ENCODE results near the gene SLC35C1. TPM values are rescaled to one million over a fixed set of nuclear protein-coding genes. Genes with fewer than 3 reads are reported as not detected.
A peak's percentile ranks its signal among the peaks of the same experiment; 100 is the strongest.
"Not testable (repeated sequence)": the region's sequence is repeated elsewhere in the genome, so short reads cannot be mapped to it uniquely, and the experiment has no call there.

The SLC35C1 gene
- total RNA-seq, 1 experiment from 2014 or later = 4.8 TPM

GRCh38 chr11:45839204-45839603 is 34.3 kb downstream of the SLC35C1 start:
- H2AFZ ChIP-seq (ENCODE audit: low read length) = no peak overlapping the region
- no peaks in the 10 kb centered on the region for H3K9me3 ChIP-seq (ENCODE audit: low read length)
- no peak overlapping the region for H3K4me3 ChIP-seq (ENCODE audit: low read length)
- no peaks in the 10 kb centered on the region for H3K79me2 ChIP-seq (ENCODE audit: low read length)
- H3K9ac ChIP-seq (ENCODE audit: low read length) = no peak overlapping the region
- no peak overlapping the region for H3K4me2 ChIP-seq (ENCODE audit: low read depth, low read length, poor library complexity, severe bottlenecking)
- no peaks in the 10 kb centered on the region for H3K9me2 ChIP-seq (replicated peaks; ENCODE audit: insufficient read depth, low read length)
- DNase-seq = no peak
- no peak overlapping the region for H3K27ac ChIP-seq (ENCODE audit: low read length)
- peaks cover 4% of the 10 kb centered on the region for H3K4me1 ChIP-seq (ENCODE audit: low read length)
- H3K36me3 ChIP-seq (ENCODE audit: insufficient read depth, low read length) = no peaks in the 10 kb centered on the region
- no peaks in the 10 kb centered on the region for H4K20me1 ChIP-seq (ENCODE audit: insufficient read depth, low read depth, low read length)
- H3K27me3 ChIP-seq (ENCODE audit: low read length) = no peaks in the 10 kb centered on the region

- H3K4me2 ChIP-seq (ENCODE audit: low read depth, low read length, poor library complexity, severe bottlenecking); H3K36me3 ChIP-seq (ENCODE audit: insufficient read depth, low read length); H2AFZ ChIP-seq (ENCODE audit: low read length); H3K9me2 ChIP-seq (replicated peaks; ENCODE audit: insufficient read depth, low read length); DNase-seq; H3K4me3 ChIP-seq (ENCODE audit: low read length); H3K4me1 ChIP-seq (ENCODE audit: low read length); H3K27ac ChIP-seq (ENCODE audit: low read length); H4K20me1 ChIP-seq (ENCODE audit: insufficient read depth, low read depth, low read length); H3K9me3 ChIP-seq (ENCODE audit: low read length); H3K27me3 ChIP-seq (ENCODE audit: low read length); H3K79me2 ChIP-seq (ENCODE audit: low read length); H3K9ac ChIP-seq (ENCODE audit: low read length): not testable (repeated sequence)
Measured at GRCh38 chr11:45840251-45840650, 35.3 kb downstream of the SLC35C1 start.

GRCh38 chr11:45843158-45843924 is 38.4 kb downstream of the SLC35C1 start:
- Histone ChIP-seq H3K9me3 (ENCODE audit: low read length) (no peaks in the 10 kb centered on the region), H3K27ac (ENCODE audit: low read length) (no peak overlapping the region), H3K79me2 (ENCODE audit: low read length) (peaks cover under 1% of the 10 kb centered on the region; the same call in 1 of the 2 replicates), H2AFZ (ENCODE audit: low read length) (peak overlapping the region; percentile 27; the same call in 1 of the 2 replicates), H3K4me2 (ENCODE audit: low read depth, low read length, poor library complexity, severe bottlenecking) (peak overlapping the region; percentile 46), H3K9me2 (replicated peaks; ENCODE audit: insufficient read depth, low read length) (no peaks in the 10 kb centered on the region), H4K20me1 (ENCODE audit: insufficient read depth, low read depth, low read length) (peaks cover 3% of the 10 kb centered on the region), H3K4me1 (ENCODE audit: low read length) (peaks cover 17% of the 10 kb centered on the region), H3K27me3 (ENCODE audit: low read length) (no peaks in the 10 kb centered on the region), H3K4me3 (ENCODE audit: low read length) (no peak overlapping the region; the same call in 1 of the 2 replicates), H3K9ac (ENCODE audit: low read length) (no peak overlapping the region), H3K36me3 (ENCODE audit: insufficient read depth, low read length) (no peaks in the 10 kb centered on the region)
- DNase-seq = peak; percentile 94

GRCh38 chr11:45844822-45845578 is 40.1 kb downstream of the SLC35C1 start:
- no peak overlapping the region for H3K4me2 ChIP-seq (ENCODE audit: low read depth, low read length, poor library complexity, severe bottlenecking)
- no peak overlapping the region for H3K9ac ChIP-seq (ENCODE audit: low read length)
- 0 out of 2 replicates have a peak, but pooled peaks cover 3% of the 10 kb centered on the region for H3K36me3 ChIP-seq (ENCODE audit: insufficient read depth, low read length)
- peaks cover 24% of the 10 kb centered on the region for H3K4me1 ChIP-seq (ENCODE audit: low read length)
- H3K27me3 ChIP-seq (ENCODE audit: low read length) = no peaks in the 10 kb centered on the region
- DNase-seq = no peak
- no peaks in the 10 kb centered on the region for H3K9me2 ChIP-seq (replicated peaks; ENCODE audit: insufficient read depth, low read length)
- H3K79me2 ChIP-seq (ENCODE audit: low read length) = peaks cover 8% of the 10 kb centered on the region; the same call in 1 of the 2 replicates
- H2AFZ ChIP-seq (ENCODE audit: low read length) = no peak overlapping the region
- H3K4me3 ChIP-seq (ENCODE audit: low read length) = no peak overlapping the region
- no peaks in the 10 kb centered on the region for H3K9me3 ChIP-seq (ENCODE audit: low read length)
- H3K27ac ChIP-seq (ENCODE audit: low read length) = no peak overlapping the region
- H4K20me1 ChIP-seq (ENCODE audit: insufficient read depth, low read depth, low read length) = peaks cover 16% of the 10 kb centered on the region

DNA sequence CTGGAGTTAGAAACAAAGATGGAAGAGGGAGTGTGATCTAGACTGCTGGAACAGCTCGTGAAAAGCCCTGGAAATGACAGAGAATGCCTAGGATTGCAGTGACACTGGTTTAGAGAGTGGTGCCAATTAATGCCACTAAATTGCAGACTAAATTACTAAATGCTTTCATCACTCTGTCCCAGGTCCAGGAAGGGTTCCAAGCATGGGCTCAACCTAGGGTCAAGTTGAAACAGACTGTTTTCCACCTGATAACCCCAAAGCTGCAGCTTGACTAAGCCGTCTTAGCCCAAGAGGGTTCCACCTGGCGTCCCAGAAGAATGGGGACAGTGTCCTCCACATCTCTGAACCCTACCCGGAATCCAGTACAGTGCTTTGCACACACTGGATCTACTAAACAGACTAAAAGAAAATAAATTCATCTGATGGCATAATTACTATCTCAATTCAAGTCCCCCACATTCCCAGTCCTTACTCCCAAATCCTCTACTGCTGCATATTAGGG is 41.3 kb downstream of the SLC35C1 start:
- Histone ChIP-seq H3K4me1 (ENCODE audit: low read length) (peaks cover 24% of the 10 kb centered on the region), H3K4me2 (ENCODE audit: low read depth, low read length, poor library complexity, severe bottlenecking) (peak overlapping the region; percentile 75), H3K9me2 (replicated peaks; ENCODE audit: insufficient read depth, low read length) (no peaks in the 10 kb centered on the region), H3K79me2 (ENCODE audit: low read length) (peaks cover 8% of the 10 kb centered on the region; the same call in 1 of the 2 replicates), H3K36me3 (ENCODE audit: insufficient read depth, low read length) (0 out of 2 replicates have a peak, but pooled peaks cover 3% of the 10 kb centered on the region), H3K9me3 (ENCODE audit: low read length) (no peaks in the 10 kb centered on the region), H4K20me1 (ENCODE audit: insufficient read depth, low read depth, low read length) (peaks cover 28% of the 10 kb centered on the region), H3K9ac (ENCODE audit: low read length) (0 out of 2 replicates have a peak overlapping the region, but pooled peaks have one; percentile 58), H3K27ac (ENCODE audit: low read length) (no peak overlapping the region), H3K4me3 (ENCODE audit: low read length) (peak overlapping the region; percentile 97; the same call in 1 of the 2 replicates), H3K27me3 (ENCODE audit: low read length) (no peaks in the 10 kb centered on the region), H2AFZ (ENCODE audit: low read length) (peak overlapping the region; percentile 63)
- no peak for DNase-seq

GRCh38 chr11:45846974-45847910 is 42.3 kb downstream of the SLC35C1 start, which contains the start of gene CRY2:
Gene CRY2, plus strand, starts transcription at chr11:45847475. Its CDS starts 16 bp downstream, at chr11:45847491.
- Histone ChIP-seq H4K20me1 (ENCODE audit: insufficient read depth, low read depth, low read length) (peaks cover 35% of the 10 kb centered on the region), H3K4me1 (ENCODE audit: low read length) (peaks cover 31% of the 10 kb centered on the region), H3K9me3 (ENCODE audit: low read length) (no peaks in the 10 kb centered on the region), H2AFZ (ENCODE audit: low read length) (peak within 1 kb of the TSS; percentile 93), H3K9ac (ENCODE audit: low read length) (peak within 1 kb of the TSS; percentile 90), H3K27me3 (ENCODE audit: low read length) (no peaks in the 10 kb centered on the region), H3K27ac (ENCODE audit: low read length) (no peak within 1 kb of the TSS), H3K79me2 (ENCODE audit: low read length) (peaks cover 10% of the 10 kb centered on the region), H3K36me3 (ENCODE audit: insufficient read depth, low read length) (0 out of 2 replicates have a peak, but pooled peaks cover 3% of the 10 kb centered on the region), H3K4me3 (ENCODE audit: low read length) (peak within 1 kb of the TSS; percentile 97), H3K9me2 (replicated peaks; ENCODE audit: insufficient read depth, low read length) (no peaks in the 10 kb centered on the region), H3K4me2 (ENCODE audit: low read depth, low read length, poor library complexity, severe bottlenecking) (peak within 1 kb of the TSS; percentile 91)
- DNase-seq = peak; percentile 99

- peak overlapping the region; percentile 90 for H3K9ac ChIP-seq (ENCODE audit: low read length)
- H2AFZ ChIP-seq (ENCODE audit: low read length) = peak overlapping the region; percentile 93
- no peaks in the 10 kb centered on the region for H3K9me3 ChIP-seq (ENCODE audit: low read length)
- peaks cover 38% of the 10 kb centered on the region for H3K4me1 ChIP-seq (ENCODE audit: low read length)
- 0 out of 2 replicates have a peak, but pooled peaks cover 3% of the 10 kb centered on the region for H3K36me3 ChIP-seq (ENCODE audit: insufficient read depth, low read length)
- peak; percentile 82 for DNase-seq
- H3K4me2 ChIP-seq (ENCODE audit: low read depth, low read length, poor library complexity, severe bottlenecking) = peak overlapping the region; percentile 91
- peaks cover 42% of the 10 kb centered on the region for H4K20me1 ChIP-seq (ENCODE audit: insufficient read depth, low read depth, low read length)
- peaks cover 17% of the 10 kb centered on the region for H3K79me2 ChIP-seq (ENCODE audit: low read length)
- no peaks in the 10 kb centered on the region for H3K9me2 ChIP-seq (replicated peaks; ENCODE audit: insufficient read depth, low read length)
- no peak overlapping the region for H3K27ac ChIP-seq (ENCODE audit: low read length)
- H3K4me3 ChIP-seq (ENCODE audit: low read length) = peak overlapping the region; percentile 97
- no peaks in the 10 kb centered on the region for H3K27me3 ChIP-seq (ENCODE audit: low read length)
Measured at GRCh38 chr11:45847911-45848316, 43.0 kb downstream of the SLC35C1 start.
